Hippocampal formation (tissue), 2 donors: ENCODE results near the gene ACTL6A.
A peak's percentile ranks its signal among the peaks of the same experiment; 100 is the strongest.
"Not testable (repeated sequence)": the region's sequence is repeated elsewhere in the genome, so short reads cannot be mapped to it uniquely, and the experiment has no call there.

Experiments
- DNase-seq, 2 donors: peaks; one replicate each; lab custom pipeline; 2025; lab: John Stamatoyannopoulos, UW

ACTL6A gene

DNA sequence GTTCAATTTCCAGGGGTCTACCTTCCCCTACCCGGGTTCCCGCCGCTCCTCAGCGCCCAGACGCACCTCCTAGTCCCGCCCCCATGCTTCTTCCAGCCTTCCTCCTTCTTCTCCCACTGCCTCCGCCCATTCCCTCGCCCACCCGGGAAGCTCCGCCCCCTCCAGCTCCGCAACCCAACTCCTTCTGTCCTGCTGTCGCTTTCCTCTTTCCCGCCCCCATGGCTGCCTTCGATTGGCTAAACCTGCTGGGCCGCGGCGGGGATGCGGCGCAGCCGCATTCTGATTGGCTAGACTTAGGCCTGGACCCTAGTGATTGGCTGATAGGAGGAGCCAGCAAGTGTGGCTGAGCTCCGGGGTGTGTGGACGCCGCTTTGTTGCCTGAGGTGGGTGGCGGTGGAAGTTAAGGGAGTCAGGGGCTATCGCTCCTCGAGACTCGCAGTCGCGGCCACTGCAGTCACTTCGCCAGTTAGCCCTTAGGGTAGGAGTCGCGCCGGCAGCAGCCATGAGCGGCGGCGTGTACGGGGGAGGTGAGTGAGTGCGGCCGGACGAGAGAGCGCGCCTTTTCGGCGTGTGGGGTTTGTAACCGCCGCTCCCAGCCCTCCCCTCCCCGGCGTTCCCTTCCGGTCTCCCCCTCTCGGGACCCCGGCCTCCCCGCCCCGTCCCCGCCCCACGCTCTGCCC lies at the start of gene ACTL6A:
Gene ACTL6A (plus strand): TSS at position 336 of the 680 bp plus-strand sequence. CDS start 167 bp downstream, at position 503.
- peak; percentile 99 for DNase-seq

- DNase-seq = no peak
Measured at GRCh38 chr3:179513862-179514261, 48.9 kb upstream of the ACTL6A start.

GRCh38 chr3:179516461-179517251 lies 46.1 kb upstream of the ACTL6A start:
- not testable (repeated sequence) for DNase-seq

GRCh38 chr3:179526482-179526881 lies 36.2 kb upstream of the ACTL6A start:
- DNase-seq = no peak

- peak in 1 of 2 donors; percentile 16 for DNase-seq
Measured at GRCh38 chr3:179526989-179527391, 35.7 kb upstream of the ACTL6A start.

- no peak for DNase-seq
Measured at GRCh38 chr3:179528772-179529171, 34.0 kb upstream of the ACTL6A start.

GRCh38 chr3:179531576-179531975 lies 31.1 kb upstream of the ACTL6A start:
- DNase-seq = no peak

- no peak for DNase-seq
Measured at GRCh38 chr3:179533274-179533673, 29.5 kb upstream of the ACTL6A start.

- no peak for DNase-seq
Measured at GRCh38 chr3:179536256-179536655, 26.5 kb upstream of the ACTL6A start.

DNA sequence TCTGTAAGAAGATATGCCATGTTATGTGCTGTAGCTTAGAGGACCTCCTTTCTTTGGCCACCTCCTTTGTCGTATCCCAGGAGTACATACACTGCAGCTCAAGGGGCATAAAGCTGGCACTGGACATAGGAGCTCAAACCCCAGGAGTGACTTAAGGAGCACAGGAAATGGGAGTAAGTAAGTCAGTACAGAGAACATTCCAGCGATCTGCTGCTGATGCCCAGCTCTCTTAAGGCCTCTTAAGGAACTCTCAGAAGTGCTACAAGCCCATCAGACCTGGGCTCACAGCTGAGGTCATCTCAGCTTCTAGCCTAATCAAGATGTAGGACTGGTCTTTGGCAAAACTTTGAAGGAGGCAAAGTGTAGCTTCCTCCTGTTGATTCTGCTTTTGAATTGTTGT lies 21.6 kb upstream of the ACTL6A start:
- no peak for DNase-seq

DNA sequence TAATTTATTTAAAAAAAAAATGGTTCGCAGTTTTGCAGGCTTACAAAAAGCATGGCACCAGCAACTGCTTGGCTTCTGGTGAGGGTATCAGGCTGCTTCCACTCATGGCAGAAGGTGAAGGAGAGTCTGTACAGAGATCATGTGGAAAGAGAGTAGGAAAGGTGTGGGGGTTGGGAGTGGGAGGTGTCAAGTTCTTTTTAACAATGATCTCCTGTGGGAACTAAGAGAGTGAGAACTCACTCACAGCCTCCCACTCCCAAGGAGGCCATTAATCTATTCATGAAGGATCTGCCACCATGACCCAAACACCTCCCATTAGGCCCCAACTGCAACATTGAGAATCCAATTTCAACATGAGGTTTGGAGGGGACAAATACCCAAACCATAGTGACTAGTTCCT lies 21.1 kb upstream of the ACTL6A start:
- DNase-seq = no peak

DNA sequence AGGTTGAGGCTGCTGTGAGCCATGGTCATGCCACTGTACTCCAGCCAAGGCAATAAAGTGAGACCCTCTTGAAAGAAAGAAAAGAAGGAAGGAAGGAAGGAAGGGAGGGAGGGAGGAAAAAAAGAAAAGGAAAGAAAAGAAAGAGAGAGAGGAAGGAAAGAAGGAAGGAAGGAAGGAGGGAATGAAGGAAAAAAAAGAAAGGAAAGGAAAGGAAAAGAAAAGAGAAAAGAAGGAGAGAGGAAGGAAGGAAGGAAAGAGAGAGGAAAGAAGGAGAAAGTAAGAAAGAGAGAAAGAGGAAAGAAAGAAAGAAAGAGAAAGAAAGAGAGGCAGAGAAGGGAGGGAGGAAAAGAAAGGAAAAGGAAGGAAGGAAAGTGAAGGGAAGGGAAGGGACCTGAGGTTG lies 20.4 kb upstream of the ACTL6A start:
- no peak for DNase-seq

- no peak for DNase-seq
Measured at GRCh38 chr3:179544981-179545645, 17.6 kb upstream of the ACTL6A start.

DNA sequence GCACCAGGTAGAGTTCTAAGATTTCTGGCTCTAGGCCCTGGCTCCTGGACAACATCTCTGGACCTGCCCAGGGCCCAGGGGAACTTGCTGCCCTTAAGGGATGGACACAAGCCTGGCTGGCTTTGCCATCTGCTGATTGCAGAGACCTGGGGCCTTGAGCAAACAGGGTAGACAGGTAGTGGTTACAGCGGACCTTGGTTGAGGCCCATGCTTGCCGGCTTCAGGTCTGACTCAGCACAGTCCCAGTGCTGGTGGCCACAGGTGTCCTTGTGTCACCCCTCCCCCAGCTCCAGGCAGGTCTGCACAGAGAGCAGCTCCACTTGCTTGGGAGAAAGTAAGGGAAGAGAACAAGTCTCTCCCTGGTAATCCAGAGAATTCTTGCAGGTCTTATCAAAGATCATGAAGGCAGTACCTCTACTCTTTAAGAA lies 15.9 kb upstream of the ACTL6A start:
- no peak for DNase-seq

DNA sequence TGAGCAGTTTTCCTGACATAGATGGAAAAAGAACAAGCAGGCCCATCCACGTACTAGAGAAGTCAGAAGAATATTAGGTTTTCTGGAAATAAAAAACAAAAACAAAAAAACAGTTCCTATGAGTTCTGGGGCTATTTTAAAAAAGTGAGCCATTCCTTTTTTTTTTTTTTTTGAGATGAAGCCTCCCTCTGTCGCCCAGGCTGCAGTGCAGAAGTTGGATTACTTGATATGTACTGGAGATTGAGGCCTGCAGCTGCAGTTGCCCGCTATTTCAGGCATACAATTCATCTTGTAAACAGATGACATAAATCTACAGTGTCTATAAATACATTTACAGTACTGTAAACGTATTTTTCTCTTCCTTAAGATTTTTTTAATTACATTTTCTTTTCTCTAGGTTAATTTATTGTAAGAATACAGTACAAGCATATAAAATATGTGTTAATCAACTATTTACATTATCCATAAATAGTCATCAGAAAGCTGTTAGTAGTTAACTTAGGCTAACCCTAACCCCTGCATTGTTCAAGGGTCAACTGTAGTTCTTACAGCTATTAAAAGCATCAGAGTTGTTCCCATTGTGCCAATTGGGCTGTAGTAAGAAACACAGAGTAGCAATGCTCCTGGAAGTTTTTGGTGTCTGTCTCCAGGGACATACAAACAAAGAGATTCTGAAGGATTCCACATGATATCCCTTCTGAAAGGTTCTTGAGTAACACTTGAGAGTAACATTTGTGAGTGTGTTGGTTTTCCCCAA lies 11.2 kb upstream of the ACTL6A start:
- no peak for DNase-seq

GRCh38 chr3:179558742-179559364 lies 3.9 kb upstream of the ACTL6A start:
- DNase-seq = peak; percentile 38 to 73

GRCh38 chr3:179560791-179561190 lies 1.9 kb upstream of the ACTL6A start:
- no peak for DNase-seq

DNA sequence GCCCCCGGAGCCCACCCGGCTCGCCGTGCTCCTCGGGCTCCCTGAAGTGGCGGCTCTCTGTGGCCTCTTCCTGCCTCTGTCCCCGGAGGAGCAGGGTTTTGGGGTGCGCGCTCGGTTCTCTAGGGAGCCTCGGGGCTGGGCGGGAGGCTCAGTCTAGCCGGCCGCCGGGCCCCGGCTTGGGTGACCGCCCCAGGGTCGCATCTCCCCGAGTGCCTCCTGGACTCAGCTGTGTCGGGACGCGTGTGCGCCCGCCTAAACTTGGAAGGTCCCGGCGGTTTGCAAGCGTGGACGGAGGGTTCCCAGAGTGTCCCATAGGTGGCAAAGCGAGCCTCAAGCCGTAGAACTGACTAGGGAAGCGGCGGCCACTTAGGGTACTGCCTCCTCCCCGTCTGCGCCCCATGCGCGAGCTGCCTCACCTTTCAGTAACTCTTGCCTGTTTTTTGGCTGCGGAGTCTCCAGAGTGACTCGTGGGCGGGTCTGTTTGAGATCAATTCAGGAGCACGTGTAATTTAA lies 601 bp downstream of the ACTL6A start:
- peak in 1 of 2 donors; percentile 56 for DNase-seq

DNA sequence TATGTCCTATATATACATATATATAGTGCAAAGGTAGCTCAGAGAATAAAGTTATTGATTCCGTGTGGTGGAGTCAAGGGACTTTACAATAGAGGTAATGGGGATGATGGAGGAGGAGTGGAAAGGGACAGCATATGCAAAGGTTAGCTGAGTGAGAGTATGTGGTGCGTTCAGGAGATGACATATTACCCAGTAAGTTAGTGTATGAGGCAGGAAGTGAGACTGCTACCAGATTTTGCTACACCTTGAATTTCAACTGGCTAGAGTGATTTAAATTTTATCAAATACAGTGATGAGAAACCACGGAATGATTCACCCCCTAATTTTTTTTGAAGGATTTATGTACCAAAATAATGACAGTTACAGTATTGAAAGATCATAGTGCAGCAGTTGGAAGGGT lies 2.8 kb downstream of the ACTL6A start:
- DNase-seq = no peak

DNA sequence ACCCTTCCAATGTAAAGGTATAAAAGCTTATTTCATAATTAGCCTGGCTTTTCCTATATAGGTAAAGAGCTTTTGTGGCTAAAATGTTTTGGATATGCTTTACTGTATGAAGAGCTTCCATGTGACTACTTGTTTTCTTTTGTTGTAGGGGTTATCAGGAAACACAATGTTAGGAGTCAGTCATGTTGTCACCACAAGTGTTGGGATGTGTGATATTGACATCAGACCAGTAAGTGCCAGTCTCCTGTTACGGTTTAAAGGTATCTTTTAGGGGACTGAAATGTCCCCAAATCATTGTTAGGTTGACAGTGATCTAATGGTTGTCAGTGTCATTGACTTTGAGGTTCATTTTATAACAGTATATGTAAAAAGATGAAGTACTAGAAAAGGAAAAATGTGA lies 18.3 kb downstream of the ACTL6A start:
- DNase-seq = no peak

GRCh38 chr3:179589143-179589542 lies 26.4 kb downstream of the ACTL6A start:
- no peak for DNase-seq
